Kidney glomerular epithelial cell (primary cell): ENCODE results near the gene COL13A1.
A peak's percentile ranks its signal among the peaks of the same experiment; 100 is the strongest.

Source experiments
- DNase-seq: peaks from one replicate; lab custom pipeline; 2025; lab: John Stamatoyannopoulos, UW

COL13A1 gene

DNA sequence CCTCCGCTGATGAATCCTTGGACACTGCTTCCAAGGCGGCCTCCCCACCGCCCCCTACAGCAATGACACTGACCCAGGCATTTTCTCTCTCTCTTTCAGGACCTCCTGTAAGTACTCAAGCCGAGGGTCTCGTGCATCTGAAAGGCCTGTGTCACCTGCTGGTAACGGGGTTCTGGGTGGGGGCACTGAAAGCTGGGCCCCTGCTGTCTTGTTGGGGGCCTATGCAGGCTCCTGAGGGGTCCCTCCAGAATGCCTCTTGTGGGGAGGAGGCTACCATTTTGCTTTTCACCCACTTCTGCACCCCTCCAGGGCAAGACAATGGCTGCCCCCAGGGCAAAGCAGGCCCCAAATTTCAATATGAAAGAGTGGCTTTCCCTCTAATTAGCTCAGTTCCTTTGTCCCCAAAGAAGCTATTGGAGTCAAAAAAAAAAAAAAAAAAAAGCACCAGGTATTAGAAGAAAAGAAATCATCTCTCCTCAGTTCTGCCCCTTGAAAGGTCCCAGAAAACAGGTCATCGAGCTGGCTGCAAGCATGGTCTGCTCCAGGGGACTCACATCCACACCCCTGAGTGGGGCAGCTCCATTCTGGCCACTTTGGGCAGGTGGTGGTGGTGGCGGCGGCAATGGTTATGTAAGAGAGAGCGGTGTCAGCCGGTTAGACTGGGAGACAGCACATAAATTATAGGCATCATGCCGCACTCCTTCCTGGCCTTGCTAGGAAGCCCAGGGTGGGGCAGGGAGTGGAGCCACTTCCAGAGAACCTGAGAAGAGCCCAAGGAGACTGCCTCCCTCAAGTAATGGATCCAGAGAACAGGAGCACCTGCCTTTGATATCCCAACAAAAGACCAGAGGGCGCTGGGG lies 66.2 kb downstream of the COL13A1 start:
- no peak for DNase-seq

DNA sequence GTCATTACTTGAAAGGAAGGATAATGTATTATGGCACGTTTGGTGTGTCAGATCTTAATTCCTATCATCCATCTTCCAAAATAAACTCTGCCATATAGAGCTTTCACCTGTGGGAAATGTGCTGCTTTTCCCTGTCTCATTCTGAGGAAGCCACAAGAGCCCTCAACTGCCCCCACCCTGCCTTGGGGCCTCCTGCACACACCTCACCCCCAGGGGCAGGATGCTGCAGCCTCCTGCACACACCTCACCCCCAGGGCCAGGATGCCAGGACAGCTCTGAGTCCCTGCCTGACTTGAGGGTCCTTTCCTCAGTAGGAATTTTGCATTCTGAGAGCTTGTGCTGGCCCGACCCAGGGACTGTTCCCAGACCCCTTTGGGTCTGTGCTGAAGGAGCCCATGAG lies 67.1 kb downstream of the COL13A1 start:
- DNase-seq: no peak

DNA sequence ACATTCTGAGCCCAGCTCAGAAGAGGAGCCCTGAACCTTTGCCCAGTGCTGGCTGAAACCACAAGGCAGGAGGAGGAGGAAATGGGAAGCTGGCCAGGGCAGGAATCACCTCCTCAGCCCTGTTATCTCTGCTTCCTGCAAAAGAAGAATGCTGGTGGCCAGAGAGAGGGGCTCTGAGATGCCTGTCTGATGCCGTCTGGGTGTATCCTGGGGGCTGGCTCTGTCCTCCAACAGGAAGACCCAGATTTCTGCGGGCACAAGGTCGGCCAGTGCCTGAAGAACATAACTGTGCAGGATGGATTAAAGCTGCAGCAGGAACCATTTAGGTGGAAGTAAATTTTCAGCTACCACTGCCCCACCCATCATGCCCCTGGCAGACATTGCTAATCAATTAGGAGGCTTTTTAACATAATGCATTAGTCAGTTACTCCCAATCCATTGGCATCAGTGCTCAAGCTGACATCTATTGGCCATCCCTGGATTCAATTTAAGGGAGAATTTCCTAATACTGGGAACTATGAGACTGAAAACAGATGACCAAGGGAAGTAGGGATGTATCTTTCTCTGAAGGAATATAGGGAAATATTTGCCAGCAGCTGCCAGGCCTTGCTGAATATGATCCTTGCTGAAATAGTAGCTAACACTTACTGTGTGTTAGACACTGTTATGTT lies 67.7 kb downstream of the COL13A1 start:
- peak; percentile 19 for DNase-seq

DNA sequence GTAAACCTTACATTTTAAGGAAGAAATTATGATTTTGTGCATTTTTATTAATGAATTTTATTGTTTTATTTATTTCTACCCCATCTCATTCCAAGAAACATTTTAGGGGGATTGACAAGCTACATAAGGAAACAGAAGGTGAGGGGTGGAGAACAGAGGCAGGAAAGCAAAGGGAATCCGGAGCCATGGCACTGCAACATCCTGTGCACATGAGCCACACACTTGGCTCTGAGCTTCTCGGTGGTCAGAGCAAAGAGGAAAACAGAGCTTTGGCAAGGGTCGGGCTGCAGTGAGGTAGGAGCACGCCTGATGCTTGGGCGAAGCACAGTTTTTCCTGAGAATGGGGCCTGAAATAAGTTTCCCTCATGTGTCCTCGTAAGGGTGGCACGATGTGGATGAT lies 68.9 kb downstream of the COL13A1 start:
- DNase-seq: no peak

DNA sequence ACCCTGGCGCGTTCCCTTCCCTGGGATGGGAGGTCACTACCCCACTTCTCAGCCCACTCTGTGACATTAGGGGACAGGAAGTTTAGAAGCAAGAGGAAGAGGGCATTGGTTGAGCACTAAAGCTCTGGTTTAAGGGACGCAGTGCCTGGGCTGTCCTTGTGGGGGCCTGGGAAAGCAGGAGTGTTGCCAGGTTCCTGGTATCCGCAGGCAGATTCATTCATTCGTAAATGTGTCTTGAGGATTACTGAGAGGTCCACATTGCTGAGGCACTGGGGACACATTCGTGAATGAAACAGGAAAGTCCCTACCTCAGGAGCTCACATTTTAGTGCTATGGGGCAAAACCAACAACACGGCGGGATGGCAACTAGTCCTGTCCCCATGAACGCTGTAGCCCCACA lies 69.4 kb downstream of the COL13A1 start:
- no peak for DNase-seq

DNA sequence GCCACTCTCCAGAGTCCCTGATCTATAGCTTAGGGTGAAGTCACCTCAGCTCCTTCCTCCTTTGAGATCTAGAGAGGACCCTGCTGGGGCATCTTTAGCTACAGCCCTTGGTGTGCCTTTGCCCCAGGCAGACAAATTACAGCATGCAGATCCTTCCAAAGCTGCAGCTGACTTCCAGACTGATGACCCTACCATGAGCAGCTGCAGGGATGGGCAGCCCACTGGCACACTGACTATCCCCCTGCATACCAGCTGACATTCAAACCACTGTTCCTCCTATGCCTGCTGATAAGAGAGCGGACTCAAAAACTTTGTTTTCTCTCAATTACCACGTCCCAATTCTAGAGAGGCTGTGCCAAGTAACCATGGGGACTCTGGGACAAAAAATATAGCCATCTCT lies 70.6 kb downstream of the COL13A1 start:
- no peak for DNase-seq

DNA sequence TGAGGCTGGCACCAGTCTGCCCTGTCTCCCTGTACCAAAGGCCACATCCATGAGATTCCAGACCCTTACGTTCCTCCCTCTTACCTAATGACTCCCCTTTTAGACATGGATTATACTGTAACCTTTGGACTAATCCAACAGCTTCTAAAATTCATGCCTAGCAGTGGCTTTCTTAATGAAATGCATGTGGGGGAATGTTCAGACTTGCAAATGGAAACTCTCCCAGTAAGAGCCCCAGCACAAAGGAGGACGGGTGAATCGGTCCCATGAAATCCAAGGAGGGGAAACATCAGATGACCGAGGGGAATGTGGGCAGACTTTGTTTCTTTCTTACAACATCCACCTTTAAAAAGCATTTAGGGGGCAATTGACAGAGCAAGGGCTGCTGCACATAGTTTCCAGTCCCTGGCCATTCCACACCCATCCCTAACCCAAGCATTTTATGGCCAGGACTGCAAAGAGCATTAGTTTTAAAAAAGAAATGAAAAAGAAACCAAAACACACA lies 71.5 kb downstream of the COL13A1 start:
- no peak for DNase-seq

DNA sequence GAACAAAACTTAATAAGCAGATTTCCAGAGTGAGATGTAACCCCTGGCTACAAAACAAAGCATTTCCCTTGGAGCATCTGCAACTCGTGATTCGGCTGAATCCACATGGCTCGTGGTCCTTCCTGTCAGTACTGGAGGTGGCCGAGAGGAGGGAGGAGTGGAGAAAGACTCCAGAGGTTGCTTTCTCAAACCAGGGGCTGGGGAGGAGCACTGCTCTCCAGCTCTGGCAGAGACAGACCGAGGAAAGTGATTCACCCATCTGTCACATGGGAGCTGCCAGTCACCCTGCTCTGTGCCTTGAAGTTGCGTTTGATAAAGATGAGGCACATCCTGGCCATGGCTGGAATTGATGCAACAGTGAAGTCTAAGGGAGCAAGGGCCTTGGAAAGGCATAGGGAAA lies 72.7 kb downstream of the COL13A1 start:
- no peak for DNase-seq

DNA sequence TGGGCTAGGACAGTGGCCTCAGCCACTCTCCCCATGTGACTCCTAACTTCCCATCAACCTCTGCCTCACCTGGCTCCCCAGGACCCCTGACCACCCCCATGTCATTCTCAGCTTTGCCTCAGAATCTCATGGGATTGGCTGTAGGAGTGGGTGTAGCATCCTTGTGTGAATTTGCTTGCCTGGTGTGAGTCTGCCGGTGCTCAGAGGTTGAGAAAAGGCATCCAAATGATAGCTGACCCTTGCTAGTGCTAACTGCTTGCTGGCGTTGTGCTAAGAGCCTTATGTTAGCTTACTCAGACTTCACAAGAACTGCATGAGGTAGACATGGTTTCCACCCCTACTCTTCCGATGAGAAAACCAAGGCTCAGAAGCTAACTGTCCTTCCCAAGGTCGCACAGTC lies 74.2 kb downstream of the COL13A1 start:
- no peak for DNase-seq

DNA sequence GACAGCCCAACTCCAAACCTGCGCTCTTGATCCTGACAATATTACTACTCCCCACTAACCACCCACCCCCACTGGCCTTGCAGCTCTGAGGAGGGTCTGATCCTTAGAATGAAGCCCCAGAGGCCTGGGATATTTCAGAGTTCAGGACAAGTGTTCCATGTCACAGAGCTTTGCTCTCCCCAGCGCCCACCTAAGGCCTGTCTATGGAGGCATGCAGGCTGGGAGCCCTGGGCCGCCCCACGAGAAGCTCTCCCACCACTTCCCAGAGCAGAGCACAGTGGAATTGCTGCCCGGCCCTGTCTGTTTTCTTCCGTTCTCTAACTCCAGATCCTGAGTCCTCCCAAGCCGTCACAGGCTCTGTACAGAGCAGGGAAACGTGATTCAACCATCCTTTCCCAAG lies 74.6 kb downstream of the COL13A1 start:
- DNase-seq: no peak

DNA sequence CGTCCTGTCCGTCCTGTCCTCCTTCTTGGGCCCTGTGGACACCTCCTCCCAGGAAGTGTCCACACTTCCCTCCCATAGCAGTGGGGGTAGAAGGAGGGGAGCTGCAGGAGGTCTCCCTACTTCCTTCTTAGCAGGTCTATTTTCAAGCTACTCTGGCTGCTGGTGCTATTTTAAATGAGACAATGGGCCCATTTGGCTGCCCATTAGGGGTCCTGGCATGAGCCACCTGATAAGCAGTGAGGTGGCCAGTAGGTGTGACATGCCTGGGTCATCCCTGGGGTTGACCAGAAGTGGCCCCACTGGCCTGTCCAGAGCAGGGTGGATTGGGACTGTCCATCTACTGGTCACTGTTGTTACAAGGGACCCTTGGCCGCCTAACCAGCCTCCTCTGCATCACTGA lies 75.2 kb downstream of the COL13A1 start:
- no peak for DNase-seq

DNA sequence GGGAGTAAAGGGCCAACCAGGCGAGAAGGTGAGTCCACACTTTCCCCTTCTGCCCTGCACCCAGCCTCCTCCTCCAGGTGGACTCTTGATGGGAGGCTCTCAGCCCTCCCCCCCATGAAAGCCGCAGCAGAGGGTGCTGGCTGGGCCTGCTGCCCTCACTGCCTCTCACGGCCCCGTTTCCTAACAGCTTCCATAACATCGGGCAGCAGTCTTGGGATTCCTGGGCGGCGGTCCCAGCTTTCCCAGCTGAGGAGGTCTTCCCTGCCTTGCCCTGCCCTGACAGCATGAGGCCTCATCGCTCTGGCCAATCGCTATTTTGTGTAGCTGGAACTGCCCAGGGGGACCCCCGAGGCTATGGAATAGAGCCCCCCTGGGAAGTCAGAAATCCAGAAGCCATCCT lies 76.3 kb downstream of the COL13A1 start:
- no peak for DNase-seq

DNA sequence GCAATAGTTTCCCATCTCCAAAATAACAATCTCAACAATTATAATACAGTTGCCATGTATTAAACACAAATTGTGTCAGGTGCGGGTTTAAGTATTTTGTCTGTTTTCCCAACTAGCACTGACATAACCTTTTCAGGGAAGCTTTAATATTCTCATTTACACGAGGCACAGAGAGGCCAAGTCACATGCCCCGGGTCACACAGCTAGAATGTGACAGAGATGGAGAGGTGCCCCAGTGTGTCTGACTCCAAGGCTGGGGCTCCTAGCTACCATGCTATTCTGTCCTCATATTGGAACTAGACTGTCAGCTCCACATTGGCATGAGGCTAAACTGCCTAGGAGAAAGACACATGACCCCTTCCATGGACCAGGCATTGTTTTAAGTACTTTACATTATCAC lies 77.2 kb downstream of the COL13A1 start:
- DNase-seq: no peak

DNA sequence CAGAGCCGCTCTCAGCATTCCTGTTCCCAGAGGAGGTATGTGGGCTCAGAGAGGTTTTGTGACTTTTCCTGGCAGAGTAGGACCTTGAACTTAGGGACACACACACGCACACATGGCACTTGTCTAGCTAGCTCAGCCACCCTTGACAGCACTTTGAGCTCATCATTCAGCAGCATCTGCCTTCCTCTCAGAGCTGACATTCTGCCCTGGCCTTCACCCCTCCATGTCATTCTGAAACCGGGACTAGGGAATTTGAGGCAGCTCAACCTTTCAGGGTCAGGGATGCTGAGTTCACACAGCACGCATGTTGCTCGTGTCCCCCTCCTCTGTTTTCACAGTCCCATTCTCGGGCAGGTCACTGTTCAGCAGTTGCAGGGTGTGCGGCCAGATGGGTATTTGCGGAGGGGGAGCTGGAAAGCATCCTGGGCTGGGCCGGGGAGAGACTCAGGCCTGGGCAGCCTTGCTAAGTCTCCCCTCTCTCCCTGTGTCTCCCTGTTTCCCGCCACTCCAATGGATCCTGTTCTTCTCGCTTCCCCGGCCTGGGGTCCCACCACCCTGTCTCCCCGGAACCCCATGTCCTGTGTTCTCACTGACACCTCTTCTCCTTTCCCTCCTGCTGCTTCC lies 78.0 kb downstream of the COL13A1 start:
- DNase-seq: no peak

DNA sequence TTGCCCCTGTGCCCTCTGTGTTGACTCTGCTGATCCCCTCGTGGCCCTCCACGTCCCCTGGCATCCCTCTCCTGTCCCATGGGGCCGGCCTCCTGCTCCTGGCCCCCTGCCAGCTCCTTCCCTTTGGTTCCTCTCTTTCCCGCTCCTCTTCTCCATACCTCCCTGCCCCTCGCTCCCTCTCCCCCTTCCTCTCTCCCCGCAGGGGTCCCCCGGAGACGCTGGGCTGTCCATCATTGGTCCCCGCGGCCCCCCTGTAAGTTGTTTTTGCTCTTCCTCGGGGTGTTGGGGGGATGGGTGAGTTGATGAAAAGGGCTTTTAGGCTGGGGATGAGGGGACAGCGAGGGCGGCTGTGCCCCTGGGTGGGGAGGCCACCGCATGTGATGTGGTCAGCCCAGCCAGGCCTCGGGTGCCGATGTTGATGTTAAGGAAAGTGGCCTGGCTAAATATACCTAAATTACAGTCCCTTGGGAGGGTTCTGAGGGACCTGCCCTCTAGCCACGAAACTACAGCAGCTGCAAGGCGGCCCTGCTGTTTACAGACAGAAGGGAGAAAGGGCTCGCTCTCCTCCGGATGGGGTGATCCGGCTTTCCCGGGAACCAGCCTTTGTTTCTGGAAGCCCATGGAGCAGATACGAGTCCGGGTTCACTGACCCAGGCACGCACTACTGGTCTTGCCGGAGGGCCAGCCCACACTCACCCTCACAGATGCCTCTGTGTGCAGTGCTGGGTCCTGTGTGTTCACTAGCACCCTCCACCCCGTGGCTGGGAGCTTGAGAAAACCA lies 78.8 kb downstream of the COL13A1 start:
- no peak for DNase-seq

DNA sequence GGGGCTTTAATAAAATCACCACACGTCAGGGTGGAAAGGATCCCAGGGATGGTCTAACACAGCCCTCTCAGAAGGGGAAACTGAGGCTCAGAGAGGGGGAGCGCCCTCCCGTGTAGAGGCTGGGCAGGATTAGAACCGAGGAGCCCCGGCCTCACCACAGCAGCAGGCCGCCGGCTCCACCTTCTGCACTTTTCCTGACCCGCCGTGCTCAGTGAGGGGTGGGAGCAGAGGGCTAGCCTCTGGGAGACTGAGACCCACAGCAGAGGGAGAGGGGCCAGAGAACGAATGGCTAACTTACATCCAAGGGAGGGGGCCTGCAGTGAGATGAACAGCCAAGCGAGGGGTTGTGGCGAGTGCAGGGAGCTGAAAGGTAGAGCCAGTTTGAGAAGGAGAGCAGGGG lies 79.5 kb downstream of the COL13A1 start:
- DNase-seq: no peak

DNA sequence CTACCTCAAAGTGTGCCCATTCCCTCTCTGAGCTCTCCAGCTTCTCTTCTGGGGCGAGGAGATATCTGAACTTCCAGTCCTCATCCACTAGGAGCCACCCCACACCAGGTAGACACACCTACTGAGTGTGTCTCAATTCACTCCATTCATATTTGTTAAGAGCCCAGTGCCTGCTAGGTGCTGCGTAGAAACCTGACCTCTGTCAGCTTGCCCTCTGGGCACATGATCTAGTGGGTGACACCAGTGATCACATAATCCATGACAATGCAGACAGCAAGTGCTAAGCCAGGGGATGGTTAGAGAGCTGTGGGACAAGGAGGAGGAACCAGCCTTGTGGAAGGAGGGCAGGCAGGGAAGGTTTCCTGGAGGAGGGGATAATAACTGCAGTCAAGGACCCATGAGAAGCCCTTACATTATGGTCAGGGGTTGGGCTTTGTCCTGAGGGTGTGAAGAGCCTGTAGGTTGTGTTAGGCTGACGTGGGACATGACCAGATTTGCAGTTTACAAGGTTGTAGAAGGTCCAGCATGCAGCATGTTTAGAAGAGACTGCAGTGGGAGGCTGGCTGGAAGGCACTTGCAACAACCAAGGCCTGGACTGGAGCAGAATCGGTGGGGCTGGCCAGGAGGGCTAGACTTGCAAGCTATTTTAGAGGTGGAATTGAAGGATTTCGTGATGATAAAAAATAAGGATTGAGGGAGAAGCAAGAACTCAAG lies 81.8 kb downstream of the COL13A1 start:
- no peak for DNase-seq

DNA sequence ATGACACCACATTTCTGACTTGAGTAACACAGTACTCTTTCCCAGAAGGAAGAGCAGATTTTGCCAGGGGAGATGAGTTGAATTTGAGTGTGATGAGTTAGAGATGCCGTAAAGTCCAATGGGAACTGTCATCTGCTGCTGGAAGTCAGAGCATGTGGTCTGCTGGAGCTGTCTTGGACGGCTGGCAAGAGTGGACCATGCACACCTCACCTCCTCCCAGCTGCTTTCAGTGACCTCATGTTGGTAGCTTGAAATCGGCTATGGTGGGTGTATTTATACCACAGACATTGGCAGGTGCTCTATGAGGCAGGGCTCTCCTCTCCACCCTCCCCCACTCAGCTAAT lies 82.3 kb downstream of the COL13A1 start:
- DNase-seq: no peak

DNA sequence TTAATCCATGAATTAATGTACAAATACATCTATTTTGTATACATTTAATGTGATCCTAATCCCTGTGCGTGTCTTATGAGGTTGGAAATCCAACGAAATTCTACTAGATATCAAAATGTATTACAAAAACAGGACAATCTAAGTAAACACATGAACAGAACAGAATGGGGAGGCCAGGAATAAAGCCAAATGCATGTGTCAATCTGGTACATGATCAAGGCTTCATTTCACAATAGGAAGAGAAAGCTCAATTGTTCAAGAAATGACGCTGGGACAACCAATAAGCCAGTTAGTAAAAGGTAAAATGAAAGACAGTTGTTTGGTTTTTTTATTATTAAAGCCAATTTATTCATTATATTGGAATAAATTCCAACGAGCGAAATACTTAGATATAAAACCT lies 83.0 kb downstream of the COL13A1 start:
- DNase-seq: no peak

DNA sequence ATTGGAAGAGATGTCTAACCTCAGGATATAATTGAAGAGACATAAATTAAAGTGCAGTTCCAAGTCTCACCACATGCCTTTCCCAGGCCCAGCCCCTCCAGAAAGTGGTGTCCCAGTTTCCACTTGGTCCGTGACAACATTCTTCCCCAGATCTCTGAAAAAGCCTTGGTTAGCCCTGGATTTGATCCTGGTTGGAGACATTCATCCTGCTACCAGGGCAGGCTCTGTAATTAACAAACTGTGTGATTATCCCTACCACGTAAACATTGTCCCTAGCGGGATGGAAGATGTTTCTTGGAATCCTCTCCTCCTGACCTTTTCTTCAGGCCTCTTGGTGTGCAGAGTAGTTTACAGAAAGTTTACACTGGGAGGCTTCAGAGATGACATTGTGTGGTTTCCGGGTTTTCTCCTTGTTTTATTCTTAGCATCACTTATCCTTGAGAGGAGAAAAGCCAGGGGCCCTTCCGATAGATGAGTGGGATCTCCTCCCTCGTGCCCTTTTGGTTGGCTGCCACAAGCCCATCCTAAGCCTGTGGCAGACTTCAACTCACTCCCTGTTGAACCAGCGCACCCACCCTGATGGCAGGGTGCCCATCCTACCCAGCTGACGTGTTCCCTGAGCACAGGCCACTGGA lies 83.8 kb downstream of the COL13A1 start:
- no peak for DNase-seq

DNA sequence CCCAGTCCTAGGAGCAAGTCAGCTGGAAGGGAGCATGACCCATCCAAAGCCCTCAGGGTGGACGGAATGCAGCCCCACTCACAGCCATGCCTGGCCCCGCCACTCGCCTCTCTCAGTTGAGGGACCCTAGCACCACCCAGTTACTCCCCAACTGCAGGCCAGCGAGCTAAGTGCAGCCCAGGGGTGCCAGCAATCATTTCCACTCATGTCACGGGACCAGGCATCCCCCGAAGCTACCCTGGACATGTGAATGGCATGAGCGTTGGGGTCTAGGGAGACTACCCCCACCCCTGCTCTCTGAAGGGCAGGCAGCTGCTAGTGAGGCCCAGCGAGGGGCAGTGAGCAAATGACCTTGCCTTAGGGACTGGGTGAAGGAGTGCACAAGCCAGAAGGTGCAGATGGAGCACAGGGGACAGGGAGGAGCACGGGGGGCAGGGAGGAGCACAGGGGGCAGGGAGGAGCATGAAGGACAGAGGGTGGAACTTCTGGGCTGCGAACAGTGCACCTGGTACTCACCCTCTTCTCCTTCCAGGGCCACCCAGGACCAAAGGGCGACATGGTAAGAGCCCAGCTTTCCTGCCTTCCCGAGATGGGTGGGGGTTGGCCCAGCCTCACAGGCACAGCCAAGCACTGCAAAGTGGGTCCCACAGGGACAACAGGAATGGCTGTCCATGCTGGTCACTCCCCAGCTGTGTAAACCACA lies 87.3 kb downstream of the COL13A1 start:
- DNase-seq: no peak
